ENCODE results near the gene MCM10.

DNA sequence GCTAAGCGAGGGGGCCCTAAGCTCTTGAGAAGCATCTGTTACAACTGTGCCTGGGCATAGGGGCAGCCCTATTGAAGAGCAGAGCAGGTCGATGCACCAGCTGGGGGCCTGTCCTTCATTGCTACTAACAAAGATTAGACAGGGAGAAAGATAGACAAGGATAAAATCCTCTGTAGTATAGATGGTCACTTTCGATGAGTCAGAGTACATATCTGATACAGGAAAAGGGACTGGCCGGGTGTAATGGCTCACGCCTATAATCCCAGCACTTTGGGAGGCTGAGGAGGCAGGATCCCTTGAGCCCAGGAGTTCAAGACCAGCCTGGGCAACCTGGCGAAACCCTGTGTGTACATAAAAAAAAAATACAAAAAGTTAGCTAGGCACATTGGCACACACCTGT lies 47.8 kb upstream of the MCM10 start:
- TF ChIP-seq POLR2AphosphoS5 (IDR thresholded peaks at IDR 0.05; ENCODE audit: insufficient read depth in 1 of 2, low read depth in 1 of 2) (no peak), POLR2A (IDR thresholded peaks at IDR 0.05) (no peak)

Measured in vagina (tissue), 2 donors.